NT2/D1 (cell line): Measurements from ENCODE around the gene ANK2.
A peak's percentile ranks its signal among the peaks of the same experiment; 100 is the strongest.

Source experiments
- DNase-seq: peaks from one replicate; pipeline ENCODE4 v3.0.0-alpha.2; 2011; ENCODE audit warnings: low read depth, low spot score
- H3K27me3 ChIP-seq: 2 replicates; pipeline ENCODE4 v1.6.0; 2011; ENCODE audit warnings: mild to moderate bottlenecking; ENCODE audit not compliant: insufficient read length, insufficient read depth
- H3K36me3 ChIP-seq: 2 replicates; pipeline ENCODE4 v1.6.1; 2011; ENCODE audit warnings: mild to moderate bottlenecking, low read length, mixed read lengths; ENCODE audit not compliant: insufficient read depth, insufficient read length
- H3K4me1 ChIP-seq: 2 replicates; pipeline ENCODE4 v1.5.1; 2011; ENCODE audit not compliant: insufficient read depth, insufficient read length
- H3K4me3 ChIP-seq: 2 replicates; pipeline ENCODE4 v1.5.1; 2011; ENCODE audit warnings: low read depth; ENCODE audit not compliant: insufficient read length
- H3K9ac ChIP-seq: 2 replicates; pipeline ENCODE4 v1.6.0; 2011; ENCODE audit warnings: low read depth; ENCODE audit not compliant: insufficient read length
- H3K9me3 ChIP-seq: 2 replicates; pipeline ENCODE4 v1.5.1; 2011; ENCODE audit warnings: mild to moderate bottlenecking, low read length; ENCODE audit not compliant: insufficient read depth
- SUZ12 ChIP-seq: IDR thresholded peaks from 2 replicates; pipeline ENCODE4 v1.6.1; 2011; ENCODE audit not compliant: insufficient read length, insufficient read depth; ENCODE audit errors: extremely low read depth
- YY1 ChIP-seq: IDR thresholded peaks from 2 replicates; pipeline ENCODE4 v1.6.1; 2011; ENCODE audit not compliant: insufficient read length, insufficient read depth
- ZNF274 ChIP-seq: IDR thresholded peaks from 2 replicates; pipeline ENCODE4 v1.6.1; 2011; ENCODE audit warnings: mild to moderate bottlenecking, low read depth, low read length

The ANK2 gene

GRCh38 chr4:113292371-113293042 lies 243.1 kb downstream of the ANK2 start:
- Histone ChIP-seq H3K36me3 (peaks cover 6% of the 10 kb centered on the region), H3K27me3 (no peaks in the 10 kb centered on the region), H3K4me3 (peak overlapping the region; percentile 3), H3K4me1 (peaks cover 5% of the 10 kb centered on the region), H3K9me3 (no peaks in the 10 kb centered on the region), H3K9ac (peak overlapping the region; percentile 74)
- TF ChIP-seq ZNF274 (no peak), SUZ12 (no peak), YY1 (no peak)
- DNase-seq, result peak; percentile 72

GRCh38 chr4:113293043-113293560 lies 243.6 kb downstream of the ANK2 start:
- H3K27me3 ChIP-seq, result no peaks in the 10 kb centered on the region
- H3K4me1 ChIP-seq, result peaks cover 5% of the 10 kb centered on the region
- TF ChIP-seq YY1, result no peak
- TF ChIP-seq SUZ12, result no peak
- TF ChIP-seq ZNF274, result no peak
- H3K9ac ChIP-seq, result no peak overlapping the region
- H3K4me3 ChIP-seq, result no peak overlapping the region
- no peak for DNase-seq
- peaks cover 3% of the 10 kb centered on the region for H3K36me3 ChIP-seq
- no peaks in the 10 kb centered on the region for H3K9me3 ChIP-seq

- H3K9ac ChIP-seq, result no peak overlapping the region
- H3K4me3 ChIP-seq, result no peak overlapping the region
- H3K9me3 ChIP-seq, result no peaks in the 10 kb centered on the region
- DNase-seq, result no peak
- peaks cover 5% of the 10 kb centered on the region for H3K4me1 ChIP-seq
- peaks cover 2% of the 10 kb centered on the region for H3K36me3 ChIP-seq
- TF ChIP-seq YY1 (no peak), SUZ12 (no peak), ZNF274 (no peak)
- no peaks in the 10 kb centered on the region for H3K27me3 ChIP-seq
These were observed 244.2 kb downstream of the ANK2 start for GRCh38 chr4:113293674-113294073.

- Histone ChIP-seq H3K9me3 (no peaks in the 10 kb centered on the region), H3K9ac (no peak overlapping the region), H3K27me3 (no peaks in the 10 kb centered on the region), H3K4me1 (peaks cover 5% of the 10 kb centered on the region), H3K4me3 (no peak overlapping the region), H3K36me3 (no peaks in the 10 kb centered on the region)
- TF ChIP-seq YY1, result no peak
- no peak for TF ChIP-seq SUZ12
- TF ChIP-seq ZNF274, result no peak
- no peak for DNase-seq
These were observed 245.5 kb downstream of the ANK2 start for GRCh38 chr4:113294908-113295307.

GRCh38 chr4:113300471-113300928 lies 251.0 kb downstream of the ANK2 start:
- Histone ChIP-seq H3K4me3 (no peak overlapping the region), H3K9me3 (no peaks in the 10 kb centered on the region), H3K36me3 (no peaks in the 10 kb centered on the region), H3K9ac (no peak overlapping the region), H3K27me3 (no peaks in the 10 kb centered on the region), H3K4me1 (no peaks in the 10 kb centered on the region)
- no peak for TF ChIP-seq YY1
- TF ChIP-seq SUZ12, result no peak
- TF ChIP-seq ZNF274, result no peak
- DNase-seq, result no peak

GRCh38 chr4:113302051-113302450 lies 252.6 kb downstream of the ANK2 start:
- Histone ChIP-seq H3K9ac (no peak overlapping the region), H3K27me3 (no peaks in the 10 kb centered on the region), H3K4me3 (no peak overlapping the region), H3K4me1 (no peaks in the 10 kb centered on the region), H3K9me3 (no peaks in the 10 kb centered on the region), H3K36me3 (no peaks in the 10 kb centered on the region)
- TF ChIP-seq YY1, result no peak
- TF ChIP-seq SUZ12, result no peak
- no peak for TF ChIP-seq ZNF274
- DNase-seq, result no peak

GRCh38 chr4:113303315-113303714 lies 253.9 kb downstream of the ANK2 start:
- no peak overlapping the region for H3K9ac ChIP-seq
- no peaks in the 10 kb centered on the region for H3K36me3 ChIP-seq
- no peak overlapping the region for H3K4me3 ChIP-seq
- TF ChIP-seq YY1, result no peak
- TF ChIP-seq ZNF274, result no peak
- TF ChIP-seq SUZ12, result no peak
- H3K9me3 ChIP-seq, result no peaks in the 10 kb centered on the region
- no peaks in the 10 kb centered on the region for H3K27me3 ChIP-seq
- no peaks in the 10 kb centered on the region for H3K4me1 ChIP-seq
- DNase-seq, result no peak

- TF ChIP-seq YY1 (no peak), SUZ12 (no peak), ZNF274 (no peak)
These were observed 261.6 kb downstream of the ANK2 start for GRCh38 chr4:113311047-113311446.

More at GRCh38 chr4:113311047-113311446, 261.6 kb downstream of the ANK2 start:
- Histone ChIP-seq H3K9ac (no peak overlapping the region), H3K4me3 (no peak overlapping the region), H3K4me1 (no peaks in the 10 kb centered on the region), H3K27me3 (no peaks in the 10 kb centered on the region), H3K9me3 (no peaks in the 10 kb centered on the region), H3K36me3 (peaks cover 3% of the 10 kb centered on the region)
- no peak for DNase-seq
